Ascending aorta (tissue), 2 donors: ENCODE measurements around the gene JAG2. TPM values are rescaled to one million over a fixed set of nuclear protein-coding genes. Genes with fewer than 3 reads are reported as not detected.

Source experiments
- DNase-seq, 2 donors: peaks; one replicate each; pipeline ENCODE4 v3.0.0-alpha.2; 2019; ENCODE audit warnings: low spot score in 2 of 2
- H3K27ac ChIP-seq, 2 donors: fragments of 200-600 bp; sonication (generic); one replicate each; pipeline ENCODE4 v1.5.1; 2016 to 2017; ENCODE audit warnings: mild to moderate bottlenecking in 1 of 2
- H3K27me3 ChIP-seq: fragments of 200-600 bp; sonication (generic); one replicate; pipeline ENCODE4 v1.5.1; 2017
- H3K36me3 ChIP-seq, 2 donors: fragments of 200-600 bp; sonication (generic); one replicate each; pipeline ENCODE4 v1.5.1; 2016
- H3K4me1 ChIP-seq, 2 donors: fragments of 200-600 bp; sonication (generic); one replicate each; pipeline ENCODE4 v1.5.1; 2016 to 2017; ENCODE audit warnings: mild to moderate bottlenecking in 1 of 2
- H3K4me3 ChIP-seq, 2 donors: fragments of 200-600 bp; sonication (generic); one replicate each; pipeline ENCODE4 v1.5.1; 2016 to 2017; ENCODE audit warnings: mild to moderate bottlenecking in 1 of 2
- H3K9me3 ChIP-seq, 2 donors: fragments of 200-600 bp; sonication (generic); one replicate each; pipeline ENCODE4 v1.5.1; 2016
- intact Hi-C: fragments of 100-400 bp; cut with DNase I; formaldehyde crosslinking; loops from one replicate; pipeline ENCODE4 v1.15.1; 2023
- total RNA-seq: library from RNA; depleted of rRNA; stranded (reverse); fragments of >200 nt; gene quantifications from one replicate; pipeline ENCODE4 v1.1.0, GENCODE V29; 2016
- TF ChIP-seq, protein P1 (sequence below), 3 experiments: fragments of 200-600 bp in 2 of 3; fragments of 450-650 bp in 1 of 3; sonication (generic) in 2 of 3; IDR thresholded peaks; one replicate each; pipeline ENCODE4 v1.5.1; 2016 to 2019; ENCODE audit warnings: antibody characterized with exemption in 3 of 3, mild to moderate bottlenecking in 1 of 3, moderate library complexity in 1 of 3

JAG2 gene
- total RNA-seq, 1 donor from 2014 or later = 35.5 TPM

DNA sequence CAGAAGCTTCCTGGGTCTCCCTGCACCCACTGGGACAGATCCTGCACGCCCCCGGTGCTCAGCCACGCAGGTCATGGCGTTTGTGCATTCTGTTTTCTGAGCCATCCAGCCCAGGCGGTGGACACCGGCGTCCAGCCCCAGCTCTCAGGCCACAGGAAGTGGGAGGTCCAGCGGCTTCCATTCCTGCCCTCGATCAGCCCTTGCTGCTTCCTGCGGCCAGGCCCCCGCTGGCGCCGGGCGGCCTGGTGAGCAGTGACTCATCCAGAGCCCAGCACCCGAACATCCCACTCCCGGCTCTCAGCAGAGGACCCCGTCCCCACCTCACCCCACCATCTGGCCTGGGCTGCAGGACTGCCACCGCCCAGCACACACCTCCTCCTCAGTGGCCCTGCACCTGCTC, 30.5 kb upstream of the JAG2 start:
- Histone ChIP-seq H3K27ac (no peak overlapping the region), H3K9me3 (no peaks in the 10 kb centered on the region), H3K4me3 (no peak overlapping the region), H3K36me3 (no peaks in the 10 kb centered on the region), H3K4me1 (peaks cover 0 to 16% of the 10 kb centered on the region in 2 donors), H3K27me3 (peaks cover 8% of the 10 kb centered on the region)
- DNase-seq = no peak
- intact Hi-C loops = no loop called here
- TF ChIP-seq, protein P1, sequence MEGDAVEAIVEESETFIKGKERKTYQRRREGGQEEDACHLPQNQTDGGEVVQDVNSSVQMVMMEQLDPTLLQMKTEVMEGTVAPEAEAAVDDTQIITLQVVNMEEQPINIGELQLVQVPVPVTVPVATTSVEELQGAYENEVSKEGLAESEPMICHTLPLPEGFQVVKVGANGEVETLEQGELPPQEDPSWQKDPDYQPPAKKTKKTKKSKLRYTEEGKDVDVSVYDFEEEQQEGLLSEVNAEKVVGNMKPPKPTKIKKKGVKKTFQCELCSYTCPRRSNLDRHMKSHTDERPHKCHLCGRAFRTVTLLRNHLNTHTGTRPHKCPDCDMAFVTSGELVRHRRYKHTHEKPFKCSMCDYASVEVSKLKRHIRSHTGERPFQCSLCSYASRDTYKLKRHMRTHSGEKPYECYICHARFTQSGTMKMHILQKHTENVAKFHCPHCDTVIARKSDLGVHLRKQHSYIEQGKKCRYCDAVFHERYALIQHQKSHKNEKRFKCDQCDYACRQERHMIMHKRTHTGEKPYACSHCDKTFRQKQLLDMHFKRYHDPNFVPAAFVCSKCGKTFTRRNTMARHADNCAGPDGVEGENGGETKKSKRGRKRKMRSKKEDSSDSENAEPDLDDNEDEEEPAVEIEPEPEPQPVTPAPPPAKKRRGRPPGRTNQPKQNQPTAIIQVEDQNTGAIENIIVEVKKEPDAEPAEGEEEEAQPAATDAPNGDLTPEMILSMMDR (IDR thresholded peaks at IDR 0.05) = no peak

DNA sequence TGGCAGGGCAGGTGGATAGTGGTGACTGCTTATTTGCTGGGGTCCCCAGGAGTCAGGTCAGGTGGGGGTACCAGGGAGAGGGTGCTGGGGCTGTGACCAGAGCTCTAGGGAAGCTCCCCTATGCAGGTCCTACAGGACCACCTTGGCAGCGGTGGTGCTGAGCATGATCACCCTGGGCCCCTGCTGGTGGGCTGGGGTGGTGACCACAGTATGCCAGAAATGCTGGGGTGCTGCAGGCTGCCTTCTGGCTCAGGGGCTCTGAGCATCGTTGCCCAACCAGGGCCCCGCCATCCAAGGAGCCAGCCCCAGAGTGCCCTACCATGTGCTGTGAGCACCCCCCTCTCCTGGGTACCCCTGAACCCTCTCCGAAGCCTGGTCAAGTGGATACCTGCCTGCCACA, 30.0 kb upstream of the JAG2 start:
- intact Hi-C loops = no loop called here
- Histone ChIP-seq H3K27me3 (peaks cover 8% of the 10 kb centered on the region), H3K4me3 (no peak overlapping the region), H3K9me3 (no peaks in the 10 kb centered on the region), H3K27ac (no peak overlapping the region), H3K4me1 (peaks cover 0 to 14% of the 10 kb centered on the region in 2 donors), H3K36me3 (no peaks in the 10 kb centered on the region)
- TF ChIP-seq, protein P1 (IDR thresholded peaks at IDR 0.05) = no peak
- DNase-seq = no peak

DNA sequence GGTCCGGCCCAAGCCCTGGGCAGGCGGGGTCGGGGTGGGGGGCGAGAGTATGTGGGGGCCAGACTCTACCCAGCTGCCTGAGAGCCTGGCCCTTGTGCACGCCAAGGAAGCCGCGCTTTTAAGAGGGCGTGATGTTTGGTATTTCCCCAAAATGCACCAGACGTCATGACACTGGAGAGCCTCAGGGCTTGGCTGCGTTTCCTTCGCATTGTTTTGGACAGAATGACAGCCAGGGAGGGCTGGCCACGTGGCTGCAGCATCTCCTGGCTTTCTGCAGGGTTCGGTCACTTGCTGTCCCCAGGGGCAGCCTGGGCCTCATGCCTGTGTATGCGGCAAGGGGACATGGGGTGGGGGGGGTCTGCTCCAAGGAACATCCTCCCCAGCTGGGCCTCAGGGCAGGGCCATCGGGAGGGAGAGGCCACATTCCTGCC, 28.6 kb upstream of the JAG2 start:
- H3K36me3 ChIP-seq = no peaks in the 10 kb centered on the region
- H3K4me1 ChIP-seq = peaks cover 0 to 14% of the 10 kb centered on the region in 2 donors
- no peak overlapping the region for H3K27ac ChIP-seq
- TF ChIP-seq, protein P1 (IDR thresholded peaks at IDR 0.05) = no peak
- H3K27me3 ChIP-seq = peaks cover 8% of the 10 kb centered on the region
- no peak for DNase-seq
- H3K4me3 ChIP-seq = no peak overlapping the region
- no peaks in the 10 kb centered on the region for H3K9me3 ChIP-seq
- intact Hi-C loops = no loop called here

DNA sequence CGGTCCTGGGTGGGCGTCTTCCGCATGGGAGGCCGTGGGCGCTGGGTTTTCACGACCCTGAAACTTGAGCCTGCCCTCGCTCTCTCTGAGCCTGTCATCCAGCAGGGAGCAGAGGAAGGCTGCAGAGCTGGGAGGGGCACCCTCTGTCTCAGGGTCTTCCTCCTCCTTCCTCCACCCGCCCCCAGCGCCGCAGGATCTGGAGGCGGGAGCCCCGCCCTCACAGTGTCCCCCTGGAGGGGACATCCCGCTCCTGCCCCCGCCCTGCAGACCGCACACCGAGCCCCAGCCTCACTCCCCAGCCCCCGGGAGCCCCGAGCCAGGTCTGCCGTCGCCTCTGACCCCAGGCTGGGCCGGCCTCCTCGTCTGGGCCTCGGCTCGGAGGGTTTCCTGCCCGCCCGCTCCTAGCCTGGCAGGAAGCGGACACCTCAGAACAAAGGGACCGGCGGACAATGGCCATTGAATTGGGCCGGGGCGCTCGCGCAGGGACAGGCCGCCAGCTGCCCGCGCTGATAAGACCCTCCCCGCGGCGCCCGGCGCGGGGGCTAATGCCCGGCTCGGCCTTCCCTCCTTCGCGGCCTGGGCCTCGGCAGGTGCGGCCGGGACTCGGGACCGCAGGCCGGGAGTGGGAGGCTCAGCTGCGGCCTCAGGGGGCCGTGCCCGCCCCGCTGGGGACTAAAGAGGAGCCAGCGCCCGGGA, 27.8 kb upstream of the JAG2 start:
- H3K27ac ChIP-seq = no peak overlapping the region
- peaks cover 8% of the 10 kb centered on the region for H3K27me3 ChIP-seq
- H3K4me1 ChIP-seq = peaks cover 0 to 11% of the 10 kb centered on the region in 2 donors
- peak overlapping the region; percentile 12 to 35 for H3K4me3 ChIP-seq
- no peak for DNase-seq
- H3K36me3 ChIP-seq = no peaks in the 10 kb centered on the region
- TF ChIP-seq, protein P1 (IDR thresholded peaks at IDR 0.05) = no peak
- intact Hi-C loops = no loop called here
- H3K9me3 ChIP-seq = no peaks in the 10 kb centered on the region

DNA sequence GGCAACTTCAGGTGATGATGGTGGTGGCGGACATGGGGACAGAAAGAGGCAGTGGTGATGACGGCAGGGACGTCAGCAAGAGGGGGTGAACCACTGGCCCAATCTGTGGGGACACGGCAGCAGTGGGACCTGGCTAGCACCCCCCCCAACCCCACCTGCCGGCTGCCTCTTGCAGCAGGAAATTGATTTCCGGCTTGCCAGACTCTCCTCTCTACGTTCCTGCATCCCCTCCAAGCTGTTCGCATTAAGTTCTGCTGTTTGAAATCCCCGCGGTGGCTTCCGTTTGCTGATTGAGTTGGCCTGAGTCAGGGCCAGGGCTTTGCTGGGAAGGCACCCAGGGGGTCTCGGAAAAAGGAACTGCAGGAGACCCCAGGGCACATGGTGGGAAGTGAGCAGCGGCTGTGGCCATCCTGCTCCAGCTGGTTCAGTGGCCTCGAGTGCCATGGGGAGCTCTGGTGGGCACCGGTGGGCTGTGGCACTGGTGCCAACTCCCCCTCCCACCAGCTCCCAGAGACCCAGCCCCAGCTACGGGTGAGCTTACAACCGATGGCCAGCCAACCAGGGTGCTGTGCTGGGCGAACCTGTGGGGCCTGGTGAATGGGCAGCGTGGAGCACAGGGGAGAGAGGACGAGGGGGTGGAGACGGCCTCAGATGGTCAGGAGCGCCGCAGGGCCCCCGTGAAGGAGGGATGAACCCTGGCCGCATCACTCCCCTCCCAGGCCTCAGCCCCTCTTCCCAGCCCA, 27.1 kb upstream of the JAG2 start:
- Histone ChIP-seq H3K36me3 (no peaks in the 10 kb centered on the region), H3K27ac (no peak overlapping the region), H3K4me1 (peaks cover 0 to 11% of the 10 kb centered on the region in 2 donors), H3K27me3 (peaks cover 8% of the 10 kb centered on the region), H3K9me3 (no peaks in the 10 kb centered on the region), H3K4me3 (no peak overlapping the region)
- DNase-seq = no peak
- intact Hi-C loops = no loop called here
- TF ChIP-seq, protein P1 (IDR thresholded peaks at IDR 0.05) = no peak
